Measurements from ENCODE around the gene TBX22.

GRCh38 chrX:80011522-80011921, 3.0 kb upstream of the TBX22 start:
- no peak for TF ChIP-seq CTCF (conservative IDR thresholded peaks at IDR 0.05)
- no peak for TF ChIP-seq ZFX (IDR thresholded peaks at IDR 0.05)
